ENCODE measurements around the gene OR5M8. TPM values are rescaled to one million over a fixed set of nuclear protein-coding genes. Genes with fewer than 3 reads are reported as not detected.

Gene OR5M8
- total RNA-seq, 2 experiments from 2014 or later: not detected

DNA sequence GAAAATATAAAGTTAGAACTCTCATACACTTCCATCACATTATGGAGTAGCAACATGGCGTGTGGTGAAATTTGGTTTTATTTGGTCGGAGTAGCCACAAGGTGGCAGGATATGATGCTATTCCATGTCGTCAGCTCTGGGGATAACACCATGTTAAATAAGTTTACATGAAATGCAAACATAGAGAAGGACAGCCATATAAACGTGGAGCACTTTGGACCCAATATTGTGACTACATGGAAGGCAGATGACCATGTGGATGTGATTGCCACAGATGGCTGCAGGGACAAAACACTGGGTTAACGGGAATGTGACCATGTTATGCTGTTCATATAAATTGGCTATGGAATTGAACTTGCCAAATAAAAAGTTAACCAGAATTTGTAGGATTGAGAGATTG is 30.8 kb upstream of the OR5M8 start:
- ChIA-PET POLR2A (no interaction called here), CTCF (no interaction called here)
- Mint-ChIP-seq H3K4me1 (ENCODE audit: low read depth) (no peaks in the 10 kb centered on the region), H3K4me3 (no peak overlapping the region), H3K36me3 (ENCODE audit: low read depth) (no peaks in the 10 kb centered on the region), H3K9me3 (peaks cover 7% of the 10 kb centered on the region), H3K27ac (no peak overlapping the region), H3K27me3 (no peaks in the 10 kb centered on the region)
- no peak for DNase-seq
- Histone ChIP-seq H3K4me1 (ENCODE audit: insufficient read depth, low read length) (no peaks in the 10 kb centered on the region), H3K27me3 (ENCODE audit: control insufficient read depth in 1 of 2, insufficient read depth in 2 of 2, low read length in 2 of 2) (no peaks in the 10 kb centered on the region), H3K36me3 (ENCODE audit: insufficient read depth, low read length) (no peaks in the 10 kb centered on the region), H3K27ac (ENCODE audit: low read depth in 1 of 2, low read length in 2 of 2) (no peak overlapping the region), H3K4me3 (ENCODE audit: low read length) (no peak overlapping the region), H3K9me3 (ENCODE audit: control insufficient read depth in 1 of 2, insufficient read depth in 1 of 2, low read length in 2 of 2) (no peaks in the 10 kb centered on the region)
- no peak for ATAC-seq (ENCODE audit: poor library complexity)
- TF ChIP-seq, protein P1, sequence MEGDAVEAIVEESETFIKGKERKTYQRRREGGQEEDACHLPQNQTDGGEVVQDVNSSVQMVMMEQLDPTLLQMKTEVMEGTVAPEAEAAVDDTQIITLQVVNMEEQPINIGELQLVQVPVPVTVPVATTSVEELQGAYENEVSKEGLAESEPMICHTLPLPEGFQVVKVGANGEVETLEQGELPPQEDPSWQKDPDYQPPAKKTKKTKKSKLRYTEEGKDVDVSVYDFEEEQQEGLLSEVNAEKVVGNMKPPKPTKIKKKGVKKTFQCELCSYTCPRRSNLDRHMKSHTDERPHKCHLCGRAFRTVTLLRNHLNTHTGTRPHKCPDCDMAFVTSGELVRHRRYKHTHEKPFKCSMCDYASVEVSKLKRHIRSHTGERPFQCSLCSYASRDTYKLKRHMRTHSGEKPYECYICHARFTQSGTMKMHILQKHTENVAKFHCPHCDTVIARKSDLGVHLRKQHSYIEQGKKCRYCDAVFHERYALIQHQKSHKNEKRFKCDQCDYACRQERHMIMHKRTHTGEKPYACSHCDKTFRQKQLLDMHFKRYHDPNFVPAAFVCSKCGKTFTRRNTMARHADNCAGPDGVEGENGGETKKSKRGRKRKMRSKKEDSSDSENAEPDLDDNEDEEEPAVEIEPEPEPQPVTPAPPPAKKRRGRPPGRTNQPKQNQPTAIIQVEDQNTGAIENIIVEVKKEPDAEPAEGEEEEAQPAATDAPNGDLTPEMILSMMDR (IDR thresholded peaks at IDR 0.05): no peak
- intact Hi-C loops (cut with DNase I, micrococcal nuclease): no loop called here

DNA sequence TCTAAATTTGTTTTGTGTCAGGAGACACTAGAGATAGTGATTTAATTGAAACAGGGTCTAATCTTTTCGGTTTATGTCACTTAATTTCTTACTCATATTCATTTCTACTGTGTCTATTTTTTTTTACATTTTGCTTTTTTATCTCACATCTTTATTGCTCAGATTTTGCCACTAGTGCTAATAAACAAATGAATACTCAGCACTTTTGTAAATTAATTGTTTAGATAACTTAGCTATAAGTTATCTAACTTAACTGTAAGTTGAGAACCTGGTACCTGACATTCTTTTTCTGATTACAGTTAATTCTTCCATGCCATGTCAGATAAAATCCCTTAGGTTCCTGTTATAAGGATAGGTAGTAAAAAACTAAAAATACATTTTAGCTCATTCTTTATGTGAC is 22.1 kb upstream of the OR5M8 start:
- H3K27me3 ChIP-seq (ENCODE audit: control insufficient read depth in 1 of 2, insufficient read depth in 2 of 2, low read length in 2 of 2): no peaks in the 10 kb centered on the region
- Mint-ChIP-seq H3K9me3 (peaks cover 11% of the 10 kb centered on the region), H3K4me3 (no peak overlapping the region), H3K36me3 (ENCODE audit: low read depth) (no peaks in the 10 kb centered on the region), H3K27me3 (no peaks in the 10 kb centered on the region), H3K27ac (no peak overlapping the region), H3K4me1 (ENCODE audit: low read depth) (no peaks in the 10 kb centered on the region)
- H3K27ac ChIP-seq (ENCODE audit: low read depth in 1 of 2, low read length in 2 of 2): no peak overlapping the region
- no peaks in the 10 kb centered on the region for H3K4me1 ChIP-seq (ENCODE audit: insufficient read depth, low read length)
- no peaks in the 10 kb centered on the region for H3K36me3 ChIP-seq (ENCODE audit: insufficient read depth, low read length)
- ATAC-seq (ENCODE audit: poor library complexity) (no peak), DNase-seq (no peak)
- ChIA-PET POLR2A (no interaction called here), CTCF (no interaction called here)
- intact Hi-C loops (cut with DNase I, micrococcal nuclease): no loop called here
- TF ChIP-seq, protein P1 (IDR thresholded peaks at IDR 0.05): no peak
- peaks cover 0 to 4% of the 10 kb centered on the region in 2 experiments for H3K9me3 ChIP-seq (ENCODE audit: control insufficient read depth in 1 of 2, insufficient read depth in 1 of 2, low read length in 2 of 2)
- no peak overlapping the region for H3K4me3 ChIP-seq (ENCODE audit: low read length)

DNA sequence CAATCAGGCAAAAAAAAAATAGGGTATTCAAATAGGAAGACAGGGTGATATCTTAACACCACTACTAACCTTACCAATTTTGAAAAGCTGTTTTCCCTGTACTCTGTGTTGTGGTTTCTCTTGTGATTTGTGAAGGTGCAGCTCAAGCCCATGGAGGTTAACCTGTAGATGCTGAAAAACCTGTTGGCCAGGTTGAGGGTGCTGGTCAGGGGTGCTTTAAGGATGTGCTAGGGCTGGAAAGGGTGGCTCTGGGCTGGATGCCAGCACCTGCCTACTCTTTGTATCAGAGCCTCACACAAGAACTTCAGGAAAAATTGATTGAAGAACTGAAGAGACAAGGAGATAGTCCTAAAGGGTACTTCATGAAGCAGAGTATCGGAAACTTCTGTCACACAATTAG is 18.3 kb upstream of the OR5M8 start:
- POLR2A ChIA-PET: no interaction called here
- no peaks in the 10 kb centered on the region for H3K36me3 Mint-ChIP-seq (ENCODE audit: low read depth)
- no peaks in the 10 kb centered on the region for H3K4me1 ChIP-seq (ENCODE audit: insufficient read depth, low read length)
- no peak overlapping the region for H3K4me3 Mint-ChIP-seq
- no peaks in the 10 kb centered on the region for H3K36me3 ChIP-seq (ENCODE audit: insufficient read depth, low read length)
- H3K9me3 ChIP-seq (ENCODE audit: control insufficient read depth in 1 of 2, insufficient read depth in 1 of 2, low read length in 2 of 2): peaks cover 0 to 10% of the 10 kb centered on the region in 2 experiments
- no peak overlapping the region for H3K4me3 ChIP-seq (ENCODE audit: low read length)
- no peaks in the 10 kb centered on the region for H3K27me3 Mint-ChIP-seq
- DNase-seq: no peak
- H3K9me3 Mint-ChIP-seq: peaks cover 15% of the 10 kb centered on the region
- H3K27ac ChIP-seq (ENCODE audit: low read depth in 1 of 2, low read length in 2 of 2): no peak overlapping the region
- CTCF ChIA-PET: no interaction called here
- no peak overlapping the region for H3K27ac Mint-ChIP-seq
- ATAC-seq (ENCODE audit: poor library complexity): no peak
- intact Hi-C loops (cut with DNase I, micrococcal nuclease): no loop called here
- H3K27me3 ChIP-seq (ENCODE audit: control insufficient read depth in 1 of 2, insufficient read depth in 2 of 2, low read length in 2 of 2): no peaks in the 10 kb centered on the region
- H3K4me1 Mint-ChIP-seq (ENCODE audit: low read depth): no peaks in the 10 kb centered on the region
- TF ChIP-seq, protein P1 (IDR thresholded peaks at IDR 0.05): no peak

All from CD4-positive, alpha-beta T cell (primary cell).